NT2/D1 (cell line): ENCODE results near the gene CHRNE.

Experiments used
- DNase-seq: peaks from one replicate; pipeline ENCODE4 v3.0.0-alpha.2; 2011; ENCODE audit warnings: low read depth, low spot score
- H3K27me3 ChIP-seq: 2 replicates; pipeline ENCODE4 v1.6.0; 2011; ENCODE audit warnings: mild to moderate bottlenecking; ENCODE audit not compliant: insufficient read length, insufficient read depth
- H3K36me3 ChIP-seq: 2 replicates; pipeline ENCODE4 v1.6.1; 2011; ENCODE audit warnings: mild to moderate bottlenecking, low read length, mixed read lengths; ENCODE audit not compliant: insufficient read depth, insufficient read length
- H3K4me1 ChIP-seq: 2 replicates; pipeline ENCODE4 v1.5.1; 2011; ENCODE audit not compliant: insufficient read depth, insufficient read length
- H3K4me3 ChIP-seq: 2 replicates; pipeline ENCODE4 v1.5.1; 2011; ENCODE audit warnings: low read depth; ENCODE audit not compliant: insufficient read length
- H3K9ac ChIP-seq: 2 replicates; pipeline ENCODE4 v1.6.0; 2011; ENCODE audit warnings: low read depth; ENCODE audit not compliant: insufficient read length
- H3K9me3 ChIP-seq: 2 replicates; pipeline ENCODE4 v1.5.1; 2011; ENCODE audit warnings: mild to moderate bottlenecking, low read length; ENCODE audit not compliant: insufficient read depth
- SUZ12 ChIP-seq: IDR thresholded peaks from 2 replicates; pipeline ENCODE4 v1.6.1; 2011; ENCODE audit not compliant: insufficient read length, insufficient read depth; ENCODE audit errors: extremely low read depth
- YY1 ChIP-seq: IDR thresholded peaks from 2 replicates; pipeline ENCODE4 v1.6.1; 2011; ENCODE audit not compliant: insufficient read length, insufficient read depth
- ZNF274 ChIP-seq: IDR thresholded peaks from 2 replicates; pipeline ENCODE4 v1.6.1; 2011; ENCODE audit warnings: mild to moderate bottlenecking, low read depth, low read length

Gene CHRNE

GRCh38 chr17:4854111-4854681 lies 48.7 kb downstream of the CHRNE start:
- Histone ChIP-seq H3K9me3 (no peaks in the 10 kb centered on the region), H3K27me3 (no peaks in the 10 kb centered on the region), H3K4me1 (peaks cover 15% of the 10 kb centered on the region), H3K9ac (no peak overlapping the region), H3K4me3 (no peak overlapping the region), H3K36me3 (peaks cover 4% of the 10 kb centered on the region)
- TF ChIP-seq SUZ12, result no peak
- no peak for TF ChIP-seq ZNF274
- TF ChIP-seq YY1, result no peak
- no peak for DNase-seq

GRCh38 chr17:4853208-4853671 lies 49.7 kb downstream of the CHRNE start:
- Histone ChIP-seq H3K27me3 (no peaks in the 10 kb centered on the region), H3K9ac (no peak overlapping the region), H3K4me1 (peaks cover 15% of the 10 kb centered on the region), H3K4me3 (no peak overlapping the region), H3K9me3 (no peaks in the 10 kb centered on the region), H3K36me3 (peaks cover 4% of the 10 kb centered on the region)
- no peak for DNase-seq
- no peak for TF ChIP-seq ZNF274
- TF ChIP-seq SUZ12, result no peak

- Histone ChIP-seq H3K9me3 (no peaks in the 10 kb centered on the region), H3K4me3 (no peak overlapping the region), H3K4me1 (peaks cover 13% of the 10 kb centered on the region), H3K9ac (no peak overlapping the region), H3K27me3 (no peaks in the 10 kb centered on the region), H3K36me3 (peaks cover 4% of the 10 kb centered on the region)
- no peak for TF ChIP-seq ZNF274
- TF ChIP-seq SUZ12, result no peak
- TF ChIP-seq YY1, result no peak
- DNase-seq, result no peak
Observed at GRCh38 chr17:4852567-4853207, 50.2 kb downstream of the CHRNE start.

GRCh38 chr17:4851084-4851483 lies 51.8 kb downstream of the CHRNE start:
- Histone ChIP-seq H3K9ac (no peak overlapping the region), H3K4me1 (peaks cover 6% of the 10 kb centered on the region), H3K27me3 (no peaks in the 10 kb centered on the region), H3K36me3 (no peaks in the 10 kb centered on the region), H3K4me3 (no peak overlapping the region), H3K9me3 (no peaks in the 10 kb centered on the region)
- TF ChIP-seq YY1 (no peak), SUZ12 (no peak), ZNF274 (no peak)
- no peak for DNase-seq

GRCh38 chr17:4850246-4850645 lies 52.7 kb downstream of the CHRNE start:
- TF ChIP-seq YY1 (no peak), ZNF274 (no peak)
- no peak overlapping the region for H3K9ac ChIP-seq
- peaks cover 6% of the 10 kb centered on the region for H3K4me1 ChIP-seq
- H3K36me3 ChIP-seq, result no peaks in the 10 kb centered on the region
- no peaks in the 10 kb centered on the region for H3K27me3 ChIP-seq
- H3K4me3 ChIP-seq, result no peak overlapping the region
- no peak for DNase-seq
- H3K9me3 ChIP-seq, result no peaks in the 10 kb centered on the region

- peak overlapping the region; percentile 10 for H3K9ac ChIP-seq
- H3K27me3 ChIP-seq, result no peaks in the 10 kb centered on the region
- no peak overlapping the region for H3K4me3 ChIP-seq
- H3K4me1 ChIP-seq, result peaks cover 4% of the 10 kb centered on the region
- no peaks in the 10 kb centered on the region for H3K9me3 ChIP-seq
- no peak for DNase-seq
- no peaks in the 10 kb centered on the region for H3K36me3 ChIP-seq
- TF ChIP-seq SUZ12 (no peak), ZNF274 (no peak), YY1 (no peak)
Observed at GRCh38 chr17:4849011-4849536, 53.8 kb downstream of the CHRNE start.
